HEK293 (cell line): Measurements from ENCODE around the gene RAB6A.

Experiments used
- CTCF ChIA-PET: fragments of 350-600 bp; formaldehyde crosslinking; extraction: SDS; loops from one replicate; lab custom pipeline; 2021; ENCODE audit warnings: antibody characterized with exemption; lab: Yijun Ruan, JAX
- POLR2A ChIA-PET: fragments of 300-600 bp; formaldehyde crosslinking; extraction: SDS; loops from one replicate; lab custom pipeline; 2020; ENCODE audit warnings: antibody characterized with exemption, inconsistent platforms; lab: Yijun Ruan, JAX
- H3K27ac ChIP-seq: fragments of 200-500 bp; sonication (Bioruptor generic); 2 replicates; pipeline ENCODE4 v1.5.1; 2014; ENCODE audit warnings: low read depth, low read length, control low read depth, inconsistent platforms; ENCODE audit errors: extremely low read depth
- H3K36me3 ChIP-seq, 2 experiments: fragments of 200-500 bp in 1 of 2; sonication (Bioruptor generic) in 1 of 2; 1 replicate in 1 of 2; 2 replicates in 1 of 2; pipeline ENCODE4 v1.5.1; 2014 to 2017; ENCODE audit warnings: inconsistent platforms in 2 of 2, low read length in 2 of 2; ENCODE audit not compliant: control insufficient read depth in 2 of 2, insufficient read depth in 1 of 2
- H3K4me1 ChIP-seq: fragments of 200-500 bp; sonication (Bioruptor generic); 2 replicates; pipeline ENCODE4 v1.5.1; 2014; ENCODE audit warnings: mild to moderate bottlenecking, low read length, inconsistent platforms; ENCODE audit not compliant: control insufficient read depth, insufficient read depth
- H3K4me3 ChIP-seq: 2 replicates; pipeline ENCODE4 v1.5.1; 2011; ENCODE audit warnings: low read depth, mild to moderate bottlenecking, control low read depth, low read length, moderate library complexity
- H3K9me3 ChIP-seq: fragments of 200-500 bp; sonication (Bioruptor generic); 2 replicates; pipeline ENCODE4 v1.5.1; 2014; ENCODE audit warnings: low read depth, low read length, inconsistent platforms; ENCODE audit not compliant: control insufficient read depth, insufficient read depth
- KLF9 ChIP-seq: fragments of 450-650 bp; formaldehyde crosslinking; IDR thresholded peaks from 2 replicates; pipeline ENCODE4 v1.5.1; 2016; ENCODE audit warnings: missing biosample characterization, missing genetic modification characterization, low read depth
- MYNN ChIP-seq: fragments of 450-650 bp; formaldehyde crosslinking; IDR thresholded peaks from 2 replicates; pipeline ENCODE4 v1.5.1; 2016; ENCODE audit warnings: missing biosample characterization, missing genetic modification characterization, borderline replicate concordance
- OSR2 ChIP-seq: fragments of 450-650 bp; formaldehyde crosslinking; IDR thresholded peaks from 2 replicates; pipeline ENCODE4 v1.5.1; 2016; ENCODE audit warnings: missing biosample characterization, missing genetic modification characterization
- SP3 ChIP-seq: fragments of 450-650 bp; formaldehyde crosslinking; IDR thresholded peaks from 2 replicates; pipeline ENCODE4 v1.5.1; 2016; ENCODE audit warnings: missing biosample characterization, missing genetic modification characterization
- ZFP37 ChIP-seq: fragments of 450-650 bp; formaldehyde crosslinking; IDR thresholded peaks from 2 replicates; pipeline ENCODE4 v1.5.1; 2016; ENCODE audit warnings: missing biosample characterization, missing genetic modification characterization
- ZFP41 ChIP-seq: fragments of 450-650 bp; formaldehyde crosslinking; IDR thresholded peaks from 2 replicates; pipeline ENCODE4 v1.5.1; 2016; ENCODE audit warnings: missing biosample characterization, missing genetic modification characterization, borderline replicate concordance
- ZNF121 ChIP-seq: fragments of 450-650 bp; formaldehyde crosslinking; IDR thresholded peaks from 2 replicates; pipeline ENCODE4 v1.5.1; 2016; ENCODE audit warnings: missing biosample characterization, missing genetic modification characterization
- ZNF223 ChIP-seq: fragments of 450-650 bp; formaldehyde crosslinking; IDR thresholded peaks from 2 replicates; pipeline ENCODE4 v1.5.1; 2016; ENCODE audit warnings: missing biosample characterization, missing genetic modification characterization
- ZNF366 ChIP-seq: fragments of 450-650 bp; formaldehyde crosslinking; conservative IDR thresholded peaks from 2 replicates; pipeline ENCODE4 v1.5.1; 2016; ENCODE audit warnings: missing biosample characterization, missing genetic modification characterization
- ZNF416 ChIP-seq: fragments of 450-650 bp; formaldehyde crosslinking; IDR thresholded peaks from 2 replicates; pipeline ENCODE4 v1.5.1; 2016; ENCODE audit warnings: missing biosample characterization, missing genetic modification characterization
- ZNF624 ChIP-seq: fragments of 450-650 bp; formaldehyde crosslinking; IDR thresholded peaks from 2 replicates; pipeline ENCODE4 v1.5.1; 2017; ENCODE audit warnings: missing biosample characterization, missing genetic modification characterization
- ZNF629 ChIP-seq: fragments of 450-650 bp; formaldehyde crosslinking; IDR thresholded peaks from 2 replicates; pipeline ENCODE4 v1.5.1; 2017; ENCODE audit warnings: missing biosample characterization, missing genetic modification characterization
- ZNF654 ChIP-seq: fragments of 450-650 bp; formaldehyde crosslinking; IDR thresholded peaks from 2 replicates; pipeline ENCODE4 v1.5.1; 2016; ENCODE audit warnings: low read depth, missing biosample characterization, missing genetic modification characterization
- ZNF747 ChIP-seq: fragments of 450-650 bp; formaldehyde crosslinking; IDR thresholded peaks from 2 replicates; pipeline ENCODE4 v1.5.1; 2016; ENCODE audit warnings: missing biosample characterization, missing genetic modification characterization
- ZSCAN30 ChIP-seq: fragments of 450-650 bp; IDR thresholded peaks from 2 replicates; pipeline ENCODE4 v1.5.1; 2018; ENCODE audit warnings: missing biosample characterization, mild to moderate bottlenecking, missing genetic modification characterization, moderate library complexity
- TF ChIP-seq, protein P1 (sequence below): fragments of 450-650 bp; formaldehyde crosslinking; IDR thresholded peaks from 2 replicates; pipeline ENCODE4 v1.5.1; 2016; ENCODE audit warnings: missing biosample characterization, missing genetic modification characterization
- TF ChIP-seq, protein P2 (sequence below): sonication (generic); formaldehyde crosslinking; IDR thresholded peaks from 2 replicates; pipeline ENCODE4 v1.8.1; 2022; ENCODE audit warnings: mild to moderate bottlenecking, moderate library complexity, missing genetic modification reagents
- TF ChIP-seq, protein P3 (sequence below): fragments of 450-650 bp; formaldehyde crosslinking; IDR thresholded peaks from 2 replicates; pipeline ENCODE4 v1.5.1; 2016; ENCODE audit warnings: missing biosample characterization, missing genetic modification characterization
- TF ChIP-seq, protein P4 (sequence below): fragments of 450-650 bp; formaldehyde crosslinking; IDR thresholded peaks from 2 replicates; pipeline ENCODE4 v1.5.1; 2017; ENCODE audit warnings: missing biosample characterization, missing genetic modification characterization
- TF ChIP-seq, protein P5 (sequence below): fragments of 450-650 bp; formaldehyde crosslinking; IDR thresholded peaks from 2 replicates; pipeline ENCODE4 v1.5.1; 2016; ENCODE audit warnings: missing biosample characterization, missing genetic modification characterization
- TF ChIP-seq, protein P6 (sequence below): fragments of 450-650 bp; formaldehyde crosslinking; IDR thresholded peaks from 2 replicates; pipeline ENCODE4 v1.5.1; 2016; ENCODE audit warnings: missing biosample characterization, missing genetic modification characterization

RAB6A gene

DNA sequence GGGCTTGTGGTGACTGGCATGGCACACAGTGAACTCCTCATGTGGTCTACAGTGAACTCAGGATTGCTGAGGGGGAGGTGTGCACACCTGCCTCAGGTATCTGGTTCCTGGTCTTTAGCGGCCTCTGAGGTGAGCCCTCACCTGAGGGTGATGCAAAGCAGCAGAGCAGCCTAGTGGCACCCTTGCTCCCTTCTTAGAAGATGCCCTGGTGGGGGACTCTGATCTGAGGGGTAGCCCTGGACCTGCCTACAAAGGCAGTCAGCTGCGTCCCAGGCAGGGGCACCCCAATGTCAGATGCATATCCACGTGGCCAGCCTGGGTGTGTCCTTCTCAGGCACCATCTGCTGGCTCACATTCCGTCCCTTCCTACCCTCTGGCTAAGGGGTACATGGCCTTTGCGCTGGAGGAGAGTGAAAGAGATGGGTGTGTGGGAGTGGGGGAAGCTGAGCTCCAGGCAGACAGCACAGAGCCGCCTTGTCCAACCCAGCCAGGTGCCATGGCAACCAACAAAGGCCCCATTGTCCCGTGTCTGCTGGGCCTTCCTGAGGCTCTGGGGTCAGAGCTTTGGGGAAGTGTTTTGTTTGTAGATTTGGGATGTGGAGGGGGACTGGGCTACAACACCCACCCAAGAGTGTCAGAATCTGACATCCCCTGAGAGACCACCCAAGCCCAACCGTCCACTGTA lies 108.7 kb downstream of the RAB6A start:
- Histone ChIP-seq H3K4me1 (no peaks in the 10 kb centered on the region), H3K36me3 (peaks cover 0 to 3% of the 10 kb centered on the region in 2 experiments; a peak in 1 of 3 replicates)
- CTCF ChIA-PET = no interaction called here
- no peak for TF ChIP-seq ZSCAN30 (tag by site-specific recombination)
- no peak for TF ChIP-seq ZNF223 (tag by site-specific recombination)
- TF ChIP-seq, all 188 proteins: peak for 0
- Histone ChIP-seq H3K27ac (no peak overlapping the region), H3K4me3 (no peak overlapping the region), H3K9me3 (no peaks in the 10 kb centered on the region)
- POLR2A ChIA-PET = interaction anchor here (0.5 kb wide), 1 partner anchor 205 kb away, joined by 7 read pairs; no protein-coding TSS in a partner anchor

DNA sequence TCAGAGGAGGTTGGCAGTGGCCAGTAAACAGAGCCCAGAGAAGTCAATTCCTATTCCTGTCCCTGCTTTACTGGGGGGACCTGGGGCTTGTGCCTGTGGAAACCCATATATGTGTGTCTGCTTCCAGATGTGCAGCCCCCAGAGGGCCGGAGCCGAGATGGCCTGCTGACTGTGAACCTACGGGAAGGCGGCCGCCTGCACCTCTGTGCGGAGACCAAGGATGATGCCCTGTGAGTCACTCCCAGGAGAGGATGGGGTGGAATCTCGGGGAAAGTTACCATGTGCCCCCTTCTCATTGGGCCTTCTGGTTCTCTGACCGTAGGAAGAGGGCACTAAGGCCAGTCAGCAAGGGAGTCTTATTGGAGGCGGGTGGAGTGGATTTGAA lies 109.2 kb downstream of the RAB6A start:
- H3K9me3 ChIP-seq = no peaks in the 10 kb centered on the region
- no peak overlapping the region for H3K27ac ChIP-seq
- no peak overlapping the region for H3K4me3 ChIP-seq
- ChIA-PET CTCF (no interaction called here), POLR2A (no interaction called here)
- H3K4me1 ChIP-seq = no peaks in the 10 kb centered on the region
- peaks cover 0 to 3% of the 10 kb centered on the region in 2 experiments; a peak in 1 of 3 replicates for H3K36me3 ChIP-seq
- TF ChIP-seq SP3 (tag by site-specific recombination) (no peak), ZNF366 (tag by site-specific recombination) (no peak), ZNF121 (no peak), ZNF223 (tag by site-specific recombination) (no peak), ZNF654 (tag by site-specific recombination) (no peak), ZNF747 (tag by site-specific recombination) (no peak), ZFP37 (no peak), ZNF629 (no peak), ZFP41 (tag by site-specific recombination) (no peak), MYNN (tag by site-specific recombination) (no peak), OSR2 (no peak)
- TF ChIP-seq, protein P1, sequence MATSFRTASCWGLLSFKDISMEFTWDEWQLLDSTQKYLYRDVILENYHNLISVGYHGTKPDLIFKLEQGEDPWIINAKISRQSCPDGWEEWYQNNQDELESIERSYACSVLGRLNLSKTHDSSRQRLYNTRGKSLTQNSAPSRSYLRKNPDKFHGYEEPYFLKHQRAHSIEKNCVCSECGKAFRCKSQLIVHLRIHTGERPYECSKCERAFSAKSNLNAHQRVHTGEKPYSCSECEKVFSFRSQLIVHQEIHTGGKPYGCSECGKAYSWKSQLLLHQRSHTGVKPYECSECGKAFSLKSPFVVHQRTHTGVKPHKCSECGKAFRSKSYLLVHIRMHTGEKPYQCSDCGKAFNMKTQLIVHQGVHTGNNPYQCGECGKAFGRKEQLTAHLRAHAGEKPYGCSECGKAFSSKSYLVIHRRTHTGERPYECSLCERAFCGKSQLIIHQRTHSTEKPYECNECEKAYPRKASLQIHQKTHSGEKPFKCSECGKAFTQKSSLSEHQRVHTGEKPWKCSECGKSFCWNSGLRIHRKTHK (tag by site-specific recombination) = no peak
- TF ChIP-seq, protein P2, sequence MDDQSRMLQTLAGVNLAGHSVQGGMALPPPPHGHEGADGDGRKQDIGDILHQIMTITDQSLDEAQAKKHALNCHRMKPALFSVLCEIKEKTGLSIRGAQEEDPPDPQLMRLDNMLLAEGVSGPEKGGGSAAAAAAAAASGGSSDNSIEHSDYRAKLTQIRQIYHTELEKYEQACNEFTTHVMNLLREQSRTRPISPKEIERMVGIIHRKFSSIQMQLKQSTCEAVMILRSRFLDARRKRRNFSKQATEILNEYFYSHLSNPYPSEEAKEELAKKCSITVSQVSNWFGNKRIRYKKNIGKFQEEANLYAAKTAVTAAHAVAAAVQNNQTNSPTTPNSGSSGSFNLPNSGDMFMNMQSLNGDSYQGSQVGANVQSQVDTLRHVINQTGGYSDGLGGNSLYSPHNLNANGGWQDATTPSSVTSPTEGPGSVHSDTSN (CRISPR knock-in tag) = no peak
- TF ChIP-seq, protein P3, sequence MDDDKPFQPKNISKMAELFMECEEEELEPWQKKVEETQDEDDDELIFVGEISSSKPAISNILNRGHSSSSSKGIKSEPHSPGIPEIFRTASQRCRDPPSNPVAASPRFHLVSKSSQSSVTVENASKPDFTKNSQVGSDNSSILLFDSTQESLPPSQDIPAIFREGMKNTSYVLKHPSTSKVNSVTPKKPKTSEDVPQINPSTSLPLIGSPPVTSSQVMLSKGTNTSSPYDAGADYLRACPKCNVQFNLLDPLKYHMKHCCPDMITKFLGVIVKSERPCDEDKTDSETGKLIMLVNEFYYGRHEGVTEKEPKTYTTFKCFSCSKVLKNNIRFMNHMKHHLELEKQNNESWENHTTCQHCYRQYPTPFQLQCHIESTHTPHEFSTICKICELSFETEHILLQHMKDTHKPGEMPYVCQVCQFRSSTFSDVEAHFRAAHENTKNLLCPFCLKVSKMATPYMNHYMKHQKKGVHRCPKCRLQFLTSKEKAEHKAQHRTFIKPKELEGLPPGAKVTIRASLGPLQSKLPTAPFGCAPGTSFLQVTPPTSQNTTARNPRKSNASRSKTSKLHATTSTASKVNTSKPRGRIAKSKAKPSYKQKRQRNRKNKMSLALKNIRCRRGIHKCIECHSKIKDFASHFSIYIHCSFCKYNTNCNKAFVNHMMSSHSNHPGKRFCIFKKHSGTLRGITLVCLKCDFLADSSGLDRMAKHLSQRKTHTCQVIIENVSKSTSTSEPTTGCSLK (tag by site-specific recombination) = no peak

DNA sequence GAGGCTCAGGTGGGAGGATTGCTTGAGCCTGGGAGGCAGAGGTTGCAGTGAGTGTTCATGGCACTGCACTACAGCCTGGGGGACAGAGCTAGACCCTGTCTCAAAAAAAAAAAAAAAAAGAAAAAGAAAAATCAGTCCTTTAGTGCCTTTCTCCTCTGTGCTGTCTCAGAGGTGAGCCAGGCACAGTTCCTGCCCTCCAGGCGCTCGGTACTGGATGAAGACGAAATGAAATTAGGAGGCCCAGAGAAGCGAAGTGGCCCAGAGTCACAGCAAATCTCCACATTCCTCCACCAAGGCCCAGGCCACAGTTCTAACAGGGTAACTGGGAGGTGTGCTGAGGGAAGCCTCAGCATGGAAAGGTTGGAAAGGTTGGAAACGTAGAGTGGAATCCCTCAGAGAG lies 109.6 kb downstream of the RAB6A start:
- Histone ChIP-seq H3K4me1 (no peaks in the 10 kb centered on the region), H3K4me3 (no peak overlapping the region), H3K27ac (no peak overlapping the region), H3K36me3 (peaks cover 0 to 3% of the 10 kb centered on the region in 2 experiments; a peak in 1 of 3 replicates), H3K9me3 (no peaks in the 10 kb centered on the region)
- ChIA-PET POLR2A (no interaction called here), CTCF (interaction anchor here (0.7 to 2.3 kb wide), 2 partner anchors 25 to 250 kb away, joined by 5 to 11 read pairs; no protein-coding TSS in a partner anchor)
- TF ChIP-seq ZNF624 (tag by site-specific recombination) (no peak), ZNF416 (tag by site-specific recombination) (no peak), OSR2 (no peak), KLF9 (tag by site-specific recombination) (no peak)
- TF ChIP-seq, protein P4, sequence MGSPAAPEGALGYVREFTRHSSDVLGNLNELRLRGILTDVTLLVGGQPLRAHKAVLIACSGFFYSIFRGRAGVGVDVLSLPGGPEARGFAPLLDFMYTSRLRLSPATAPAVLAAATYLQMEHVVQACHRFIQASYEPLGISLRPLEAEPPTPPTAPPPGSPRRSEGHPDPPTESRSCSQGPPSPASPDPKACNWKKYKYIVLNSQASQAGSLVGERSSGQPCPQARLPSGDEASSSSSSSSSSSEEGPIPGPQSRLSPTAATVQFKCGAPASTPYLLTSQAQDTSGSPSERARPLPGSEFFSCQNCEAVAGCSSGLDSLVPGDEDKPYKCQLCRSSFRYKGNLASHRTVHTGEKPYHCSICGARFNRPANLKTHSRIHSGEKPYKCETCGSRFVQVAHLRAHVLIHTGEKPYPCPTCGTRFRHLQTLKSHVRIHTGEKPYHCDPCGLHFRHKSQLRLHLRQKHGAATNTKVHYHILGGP (tag by site-specific recombination) = no peak
- TF ChIP-seq, protein P5, sequence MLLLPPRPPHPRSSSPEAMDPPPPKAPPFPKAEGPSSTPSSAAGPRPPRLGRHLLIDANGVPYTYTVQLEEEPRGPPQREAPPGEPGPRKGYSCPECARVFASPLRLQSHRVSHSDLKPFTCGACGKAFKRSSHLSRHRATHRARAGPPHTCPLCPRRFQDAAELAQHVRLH (tag by site-specific recombination) = no peak
- TF ChIP-seq, protein P6, sequence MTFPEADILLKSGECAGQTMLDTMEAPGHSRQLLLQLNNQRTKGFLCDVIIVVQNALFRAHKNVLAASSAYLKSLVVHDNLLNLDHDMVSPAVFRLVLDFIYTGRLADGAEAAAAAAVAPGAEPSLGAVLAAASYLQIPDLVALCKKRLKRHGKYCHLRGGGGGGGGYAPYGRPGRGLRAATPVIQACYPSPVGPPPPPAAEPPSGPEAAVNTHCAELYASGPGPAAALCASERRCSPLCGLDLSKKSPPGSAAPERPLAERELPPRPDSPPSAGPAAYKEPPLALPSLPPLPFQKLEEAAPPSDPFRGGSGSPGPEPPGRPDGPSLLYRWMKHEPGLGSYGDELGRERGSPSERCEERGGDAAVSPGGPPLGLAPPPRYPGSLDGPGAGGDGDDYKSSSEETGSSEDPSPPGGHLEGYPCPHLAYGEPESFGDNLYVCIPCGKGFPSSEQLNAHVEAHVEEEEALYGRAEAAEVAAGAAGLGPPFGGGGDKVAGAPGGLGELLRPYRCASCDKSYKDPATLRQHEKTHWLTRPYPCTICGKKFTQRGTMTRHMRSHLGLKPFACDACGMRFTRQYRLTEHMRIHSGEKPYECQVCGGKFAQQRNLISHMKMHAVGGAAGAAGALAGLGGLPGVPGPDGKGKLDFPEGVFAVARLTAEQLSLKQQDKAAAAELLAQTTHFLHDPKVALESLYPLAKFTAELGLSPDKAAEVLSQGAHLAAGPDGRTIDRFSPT = no peak
